WTC11 (cell line): ENCODE data around the gene TMPRSS6.

Source experiments
- CREB1 ChIP-seq: sonication (generic); formaldehyde crosslinking; IDR thresholded peaks from 2 replicates; pipeline ENCODE4 v1.8.0; 2023; ENCODE audit warnings: mild to moderate bottlenecking, missing genetic modification reagents
- ESRRA ChIP-seq: sonication (generic); formaldehyde crosslinking; IDR thresholded peaks from 2 replicates; pipeline ENCODE4 v1.8.1; 2022; ENCODE audit warnings: mild to moderate bottlenecking, missing genetic modification reagents, borderline replicate concordance
- GABPB1 ChIP-seq: sonication (generic); formaldehyde crosslinking; IDR thresholded peaks from 2 replicates; pipeline ENCODE4 v1.8.1; 2023; ENCODE audit warnings: mild to moderate bottlenecking, missing genetic modification reagents
- TP53 ChIP-seq: sonication (generic); formaldehyde crosslinking; IDR thresholded peaks from 2 replicates; pipeline ENCODE4 v1.8.1; 2023; ENCODE audit warnings: mild to moderate bottlenecking, missing genetic modification reagents
- ZNF671 ChIP-seq: fragments of 250-450 bp; sonication (Bioruptor Pico); IDR thresholded peaks from 2 replicates; pipeline ENCODE4 v1.8.0; 2021; ENCODE audit warnings: mild to moderate bottlenecking
- TF ChIP-seq, protein P1 (sequence below): fragments of 200-600 bp; IDR thresholded peaks from 2 replicates; pipeline ENCODE4 v1.8.0; 2022; ENCODE audit warnings: antibody characterized with exemption
- TF ChIP-seq, protein P2 (sequence below): fragments of 250-450 bp; sonication (Bioruptor Pico); IDR thresholded peaks from 2 replicates; pipeline ENCODE4 v2.1.2; 2022; ENCODE audit warnings: mild to moderate bottlenecking, moderate library complexity
- TF ChIP-seq, protein P3 (sequence below): sonication (generic); formaldehyde crosslinking; IDR thresholded peaks from 2 replicates; pipeline ENCODE4 v1.8.0; 2022; ENCODE audit warnings: missing genetic modification reagents
- TF ChIP-seq, protein P4 (sequence below): sonication (generic); formaldehyde crosslinking; IDR thresholded peaks from 2 replicates; pipeline ENCODE4 v1.8.1; 2022; ENCODE audit warnings: low read depth, missing genetic modification reagents, borderline replicate concordance

DNA sequence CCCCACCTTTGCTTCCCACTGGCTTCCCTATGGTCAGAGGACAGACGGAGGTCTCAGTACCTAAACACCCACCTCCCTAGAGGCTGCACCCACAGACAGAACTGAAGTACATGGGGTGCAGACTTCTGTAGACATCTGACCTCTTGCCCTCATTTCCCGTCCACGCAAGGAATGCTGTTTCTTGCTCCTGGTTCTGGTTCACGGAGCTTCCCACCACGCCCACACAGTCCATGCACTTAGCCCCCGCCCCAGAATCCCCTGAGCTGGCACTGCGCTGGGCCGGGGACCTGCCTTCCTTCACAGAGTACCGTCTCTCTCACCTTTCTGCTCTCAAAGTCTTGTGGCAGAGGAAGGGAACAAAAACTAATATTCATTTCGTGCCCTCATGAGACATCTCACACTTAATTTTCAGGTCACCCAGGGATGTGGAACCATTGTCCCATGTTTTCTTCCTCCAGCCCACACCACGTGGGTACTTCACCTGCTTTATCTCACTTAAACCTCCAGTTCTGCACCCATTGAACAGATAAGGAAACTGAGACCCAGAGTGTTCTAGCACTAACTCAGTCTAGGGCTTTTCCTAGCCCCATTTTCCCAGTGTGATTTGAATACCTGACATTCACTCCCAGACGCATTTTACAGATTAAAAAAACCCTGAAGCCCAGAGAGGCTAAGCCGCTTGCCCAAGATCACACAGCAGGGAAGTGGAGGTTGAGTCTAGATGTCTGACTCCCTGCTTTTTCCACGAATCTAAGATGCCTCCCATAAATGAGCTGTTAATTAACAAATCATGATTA lies 5.7 kb downstream of the TMPRSS6 start:
- TF ChIP-seq CREB1 (CRISPR knock-in tag) (no peak), ZNF671 (CRISPR knock-in tag) (no peak), GABPB1 (CRISPR knock-in tag) (no peak), TP53 (no peak), ESRRA (CRISPR knock-in tag) (no peak)
- TF ChIP-seq, protein P1, sequence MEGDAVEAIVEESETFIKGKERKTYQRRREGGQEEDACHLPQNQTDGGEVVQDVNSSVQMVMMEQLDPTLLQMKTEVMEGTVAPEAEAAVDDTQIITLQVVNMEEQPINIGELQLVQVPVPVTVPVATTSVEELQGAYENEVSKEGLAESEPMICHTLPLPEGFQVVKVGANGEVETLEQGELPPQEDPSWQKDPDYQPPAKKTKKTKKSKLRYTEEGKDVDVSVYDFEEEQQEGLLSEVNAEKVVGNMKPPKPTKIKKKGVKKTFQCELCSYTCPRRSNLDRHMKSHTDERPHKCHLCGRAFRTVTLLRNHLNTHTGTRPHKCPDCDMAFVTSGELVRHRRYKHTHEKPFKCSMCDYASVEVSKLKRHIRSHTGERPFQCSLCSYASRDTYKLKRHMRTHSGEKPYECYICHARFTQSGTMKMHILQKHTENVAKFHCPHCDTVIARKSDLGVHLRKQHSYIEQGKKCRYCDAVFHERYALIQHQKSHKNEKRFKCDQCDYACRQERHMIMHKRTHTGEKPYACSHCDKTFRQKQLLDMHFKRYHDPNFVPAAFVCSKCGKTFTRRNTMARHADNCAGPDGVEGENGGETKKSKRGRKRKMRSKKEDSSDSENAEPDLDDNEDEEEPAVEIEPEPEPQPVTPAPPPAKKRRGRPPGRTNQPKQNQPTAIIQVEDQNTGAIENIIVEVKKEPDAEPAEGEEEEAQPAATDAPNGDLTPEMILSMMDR, result no peak
- TF ChIP-seq, protein P2, sequence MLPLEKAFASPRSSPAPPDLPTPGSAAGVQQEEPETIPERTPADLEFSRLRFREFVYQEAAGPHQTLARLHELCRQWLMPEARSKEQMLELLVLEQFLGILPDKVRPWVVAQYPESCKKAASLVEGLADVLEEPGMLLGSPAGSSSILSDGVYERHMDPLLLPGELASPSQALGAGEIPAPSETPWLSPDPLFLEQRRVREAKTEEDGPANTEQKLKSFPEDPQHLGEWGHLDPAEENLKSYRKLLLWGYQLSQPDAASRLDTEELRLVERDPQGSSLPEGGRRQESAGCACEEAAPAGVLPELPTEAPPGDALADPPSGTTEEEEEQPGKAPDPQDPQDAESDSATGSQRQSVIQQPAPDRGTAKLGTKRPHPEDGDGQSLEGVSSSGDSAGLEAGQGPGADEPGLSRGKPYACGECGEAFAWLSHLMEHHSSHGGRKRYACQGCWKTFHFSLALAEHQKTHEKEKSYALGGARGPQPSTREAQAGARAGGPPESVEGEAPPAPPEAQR (CRISPR knock-in tag), result no peak
- TF ChIP-seq, protein P3, sequence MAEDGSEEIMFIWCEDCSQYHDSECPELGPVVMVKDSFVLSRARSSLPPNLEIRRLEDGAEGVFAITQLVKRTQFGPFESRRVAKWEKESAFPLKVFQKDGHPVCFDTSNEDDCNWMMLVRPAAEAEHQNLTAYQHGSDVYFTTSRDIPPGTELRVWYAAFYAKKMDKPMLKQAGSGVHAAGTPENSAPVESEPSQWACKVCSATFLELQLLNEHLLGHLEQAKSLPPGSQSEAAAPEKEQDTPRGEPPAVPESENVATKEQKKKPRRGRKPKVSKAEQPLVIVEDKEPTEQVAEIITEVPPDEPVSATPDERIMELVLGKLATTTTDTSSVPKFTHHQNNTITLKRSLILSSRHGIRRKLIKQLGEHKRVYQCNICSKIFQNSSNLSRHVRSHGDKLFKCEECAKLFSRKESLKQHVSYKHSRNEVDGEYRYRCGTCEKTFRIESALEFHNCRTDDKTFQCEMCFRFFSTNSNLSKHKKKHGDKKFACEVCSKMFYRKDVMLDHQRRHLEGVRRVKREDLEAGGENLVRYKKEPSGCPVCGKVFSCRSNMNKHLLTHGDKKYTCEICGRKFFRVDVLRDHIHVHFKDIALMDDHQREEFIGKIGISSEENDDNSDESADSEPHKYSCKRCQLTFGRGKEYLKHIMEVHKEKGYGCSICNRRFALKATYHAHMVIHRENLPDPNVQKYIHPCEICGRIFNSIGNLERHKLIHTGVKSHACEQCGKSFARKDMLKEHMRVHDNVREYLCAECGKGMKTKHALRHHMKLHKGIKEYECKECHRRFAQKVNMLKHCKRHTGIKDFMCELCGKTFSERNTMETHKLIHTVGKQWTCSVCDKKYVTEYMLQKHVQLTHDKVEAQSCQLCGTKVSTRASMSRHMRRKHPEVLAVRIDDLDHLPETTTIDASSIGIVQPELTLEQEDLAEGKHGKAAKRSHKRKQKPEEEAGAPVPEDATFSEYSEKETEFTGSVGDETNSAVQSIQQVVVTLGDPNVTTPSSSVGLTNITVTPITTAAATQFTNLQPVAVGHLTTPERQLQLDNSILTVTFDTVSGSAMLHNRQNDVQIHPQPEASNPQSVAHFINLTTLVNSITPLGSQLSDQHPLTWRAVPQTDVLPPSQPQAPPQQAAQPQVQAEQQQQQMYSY (CRISPR knock-in tag), result no peak
- TF ChIP-seq, protein P4, sequence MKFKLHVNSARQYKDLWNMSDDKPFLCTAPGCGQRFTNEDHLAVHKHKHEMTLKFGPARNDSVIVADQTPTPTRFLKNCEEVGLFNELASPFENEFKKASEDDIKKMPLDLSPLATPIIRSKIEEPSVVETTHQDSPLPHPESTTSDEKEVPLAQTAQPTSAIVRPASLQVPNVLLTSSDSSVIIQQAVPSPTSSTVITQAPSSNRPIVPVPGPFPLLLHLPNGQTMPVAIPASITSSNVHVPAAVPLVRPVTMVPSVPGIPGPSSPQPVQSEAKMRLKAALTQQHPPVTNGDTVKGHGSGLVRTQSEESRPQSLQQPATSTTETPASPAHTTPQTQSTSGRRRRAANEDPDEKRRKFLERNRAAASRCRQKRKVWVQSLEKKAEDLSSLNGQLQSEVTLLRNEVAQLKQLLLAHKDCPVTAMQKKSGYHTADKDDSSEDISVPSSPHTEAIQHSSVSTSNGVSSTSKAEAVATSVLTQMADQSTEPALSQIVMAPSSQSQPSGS (CRISPR knock-in tag), result no peak
